CD4-positive, alpha-beta T cell (primary cell): Measurements from ENCODE around the gene MMP10. TPM values are rescaled to one million over a fixed set of nuclear protein-coding genes. Genes with fewer than 3 reads are reported as not detected.

Source experiments
- ATAC-seq: fragments of 200-7000 bp; cut with Tn5 transposase; one replicate; pipeline ENCODE4 v1.10.0; 2022; ENCODE audit warnings: mild to moderate bottlenecking; ENCODE audit not compliant: poor library complexity
- CTCF ChIA-PET: fragments of 350-600 bp; sonication (Branson Sonifier 250); formaldehyde crosslinking; loops from one replicate; lab custom pipeline; 2021; ENCODE audit warnings: antibody characterized with exemption, inconsistent platforms; lab: Charles Lee
- POLR2A ChIA-PET: fragments of 350-600 bp; sonication (Branson Sonifier 250); formaldehyde crosslinking; loops from one replicate; lab custom pipeline; 2021; ENCODE audit warnings: antibody characterized with exemption, inconsistent platforms; lab: Charles Lee
- DNase-seq, 14 experiments: peaks; one replicate each; pipeline ENCODE4 v3.0.0-alpha.2; 2013 to 2020; ENCODE audit warnings: mixed read lengths in 2 of 14
- H3K27ac ChIP-seq, 2 donors: one replicate each; pipeline versions ENCODE4 v1.5.1 to v1.7.0; 2013; ENCODE audit warnings: low read length in 2 of 2, low read depth in 1 of 2, mild to moderate bottlenecking in 1 of 2
- H3K27me3 ChIP-seq, 2 experiments: 1 replicate in 1 of 2; 2 replicates in 1 of 2; pipeline versions ENCODE4 v1.6.1 to v1.7.0; 2013; ENCODE audit warnings: low read length in 2 of 2, control low read depth in 1 of 2, mild to moderate bottlenecking in 1 of 2, moderate library complexity in 1 of 2; ENCODE audit not compliant: insufficient read depth in 2 of 2, control insufficient read depth in 1 of 2
- H3K36me3 ChIP-seq: one replicate; pipeline ENCODE4 v1.6.1; 2013; ENCODE audit warnings: low read length, control low read depth; ENCODE audit not compliant: insufficient read depth
- H3K4me1 ChIP-seq: one replicate; pipeline ENCODE4 v1.6.1; 2013; ENCODE audit warnings: low read length, control low read depth; ENCODE audit not compliant: insufficient read depth
- H3K4me3 ChIP-seq: one replicate; pipeline ENCODE4 v1.5.1; 2013; ENCODE audit warnings: mild to moderate bottlenecking, low read length, moderate library complexity
- H3K9me3 ChIP-seq, 2 experiments: 1 replicate in 1 of 2; 2 replicates in 1 of 2; pipeline versions ENCODE4 v1.6.1 to v1.7.0; 2013; ENCODE audit warnings: low read length in 2 of 2, mild to moderate bottlenecking in 2 of 2, control low read depth in 1 of 2, moderate library complexity in 1 of 2; ENCODE audit not compliant: control insufficient read depth in 1 of 2, insufficient read depth in 1 of 2
- H3K27ac Mint-ChIP-seq: one replicate; pipeline ENCODE4 v1.8.0; 2020; ENCODE audit warnings: mixed read lengths
- H3K27me3 Mint-ChIP-seq: one replicate; pipeline ENCODE4 v1.8.0; 2021; ENCODE audit warnings: mixed read lengths
- H3K36me3 Mint-ChIP-seq: one replicate; pipeline ENCODE4 v1.8.0; 2021; ENCODE audit warnings: low read depth, mixed read lengths
- H3K4me1 Mint-ChIP-seq: one replicate; pipeline ENCODE4 v1.8.0; 2021; ENCODE audit warnings: low read depth, mixed read lengths
- H3K4me3 Mint-ChIP-seq: one replicate; pipeline ENCODE4 v1.8.0; 2020; ENCODE audit warnings: mild to moderate bottlenecking, mixed read lengths
- H3K9me3 Mint-ChIP-seq: one replicate; pipeline ENCODE4 v1.8.0; 2020; ENCODE audit warnings: mixed read lengths
- CTCF ChIP-seq: fragments of 200-600 bp; IDR thresholded peaks from one replicate; pipeline ENCODE4 v1.8.0; 2022; ENCODE audit warnings: antibody characterized with exemption, mild to moderate bottlenecking
- intact Hi-C, 2 experiments: fragments of 100-400 bp; cut with DNase I in 1 of 2; cut with micrococcal nuclease in 1 of 2; formaldehyde crosslinking; loops; one replicate each; pipeline versions ENCODE4 v1.15.1 to v1.9.0; 2023 to 2025; cut with DNase I, micrococcal nuclease
- total RNA-seq, 174 experiments: library from RNA in 2 of 174; stranded (reverse) in 2 of 174; gene quantifications; one replicate each; pipeline ENCODE4 v1.2.3 and lab custom pipeline; 2021 to 2026

Gene MMP10
- total RNA-seq, 2 experiments from 2014 or later = not detected

- CTCF ChIA-PET = no interaction called here
- H3K27me3 ChIP-seq = peaks cover 0 to 4% of the 10 kb centered on the region in 2 experiments
- ATAC-seq = no peak
- no peaks in the 10 kb centered on the region for H3K4me1 ChIP-seq
- TF ChIP-seq CTCF = no peak
- H3K27ac ChIP-seq = no peak overlapping the region
- Mint-ChIP-seq H3K27me3 (no peaks in the 10 kb centered on the region), H3K4me1 (no peaks in the 10 kb centered on the region), H3K36me3 (no peaks in the 10 kb centered on the region), H3K9me3 (no peaks in the 10 kb centered on the region), H3K27ac (no peak overlapping the region), H3K4me3 (no peak overlapping the region)
- no peak overlapping the region for H3K4me3 ChIP-seq
- DNase-seq = no peak
- POLR2A ChIA-PET = no interaction called here
- no peaks in the 10 kb centered on the region for H3K36me3 ChIP-seq
- intact Hi-C loops = no loop called here
- H3K9me3 ChIP-seq = no peaks in the 10 kb centered on the region
Measured at GRCh38 chr11:102729849-102730815, 50.3 kb downstream of the MMP10 start.

- H3K4me1 Mint-ChIP-seq = no peaks in the 10 kb centered on the region
- H3K9me3 Mint-ChIP-seq = no peaks in the 10 kb centered on the region
- no peaks in the 10 kb centered on the region for H3K36me3 Mint-ChIP-seq
- Histone ChIP-seq H3K27ac (no peak overlapping the region), H3K4me3 (no peak overlapping the region), H3K27me3 (peaks cover 0 to 4% of the 10 kb centered on the region in 2 experiments), H3K4me1 (no peaks in the 10 kb centered on the region), H3K36me3 (no peaks in the 10 kb centered on the region), H3K9me3 (no peaks in the 10 kb centered on the region)
- ChIA-PET CTCF (interaction anchor here (1.5 kb wide), 1 partner anchor 9 kb away, joined by 3 read pairs; no protein-coding TSS in a partner anchor), POLR2A (no interaction called here)
- no peak for TF ChIP-seq CTCF
- H3K4me3 Mint-ChIP-seq = no peak overlapping the region
- intact Hi-C loops = no loop called here
- H3K27me3 Mint-ChIP-seq = no peaks in the 10 kb centered on the region
- peak in 2 of 14 experiments; percentile 25 to 46 for DNase-seq
- no peak for ATAC-seq
- no peak overlapping the region for H3K27ac Mint-ChIP-seq
Measured at GRCh38 chr11:102727890-102728289, 52.5 kb downstream of the MMP10 start.

- CTCF ChIA-PET = no interaction called here
Measured at GRCh38 chr11:102724904-102725500, 55.4 kb downstream of the MMP10 start, which contains the start of gene MMP8. TSS of gene MMP8 (minus strand) at chr11:102724954. CDS start at chr11:102724855, 99 bp downstream.

More at GRCh38 chr11:102724904-102725500, 55.4 kb downstream of the MMP10 start, which contains the start of gene MMP8:
- Histone ChIP-seq H3K36me3 (no peaks in the 10 kb centered on the region), H3K27ac (no peak within 1 kb of the TSS), H3K27me3 (peaks cover 0 to 4% of the 10 kb centered on the region in 2 experiments), H3K4me1 (no peaks in the 10 kb centered on the region), H3K4me3 (no peak within 1 kb of the TSS), H3K9me3 (no peaks in the 10 kb centered on the region)
- no peak within 1 kb of the TSS for H3K4me3 Mint-ChIP-seq
- H3K36me3 Mint-ChIP-seq = no peaks in the 10 kb centered on the region
- POLR2A ChIA-PET = no interaction called here
- no peak for ATAC-seq
- no peak for TF ChIP-seq CTCF
- DNase-seq = no peak
- intact Hi-C loops = no loop called here
- peaks cover under 1% of the 10 kb centered on the region for H3K27me3 Mint-ChIP-seq
- no peaks in the 10 kb centered on the region for H3K4me1 Mint-ChIP-seq
- no peak within 1 kb of the TSS for H3K27ac Mint-ChIP-seq
- no peaks in the 10 kb centered on the region for H3K9me3 Mint-ChIP-seq
